GM23338 (cell line): ENCODE results near the gene AP1B1. TPM values are rescaled to one million over a fixed set of nuclear protein-coding genes. Genes with fewer than 3 reads are reported as not detected.

Experiments used
- ATAC-seq: fragments of 200-7000 bp; cut with Tn5 transposase; 3 replicates; pipeline ENCODE4 v1.9.1; 2020
- DNase-seq: peaks from one replicate; pipeline ENCODE4 v3.0.0-alpha.2; 2015; ENCODE audit warnings: low spot score
- H2AFZ ChIP-seq: fragments of 200-600 bp; sonication (generic); 2 replicates; pipeline ENCODE4 v1.8.0; 2016; ENCODE audit warnings: antibody characterized with exemption, mild to moderate bottlenecking, moderate library complexity
- H3F3A ChIP-seq: fragments of 200-600 bp; sonication (generic); replicated peaks from 2 replicates; pipeline ENCODE4 v1.8.0; 2017; ENCODE audit warnings: antibody characterized with exemption, mixed run types, low read depth
- H3K27ac ChIP-seq: fragments of 200-600 bp; sonication (generic); 2 replicates; pipeline ENCODE4 v1.6.1; 2016; ENCODE audit warnings: low read depth
- H3K27me3 ChIP-seq: fragments of 200-600 bp; sonication (generic); 2 replicates; pipeline ENCODE4 v1.8.0; 2016; ENCODE audit warnings: mild to moderate bottlenecking, mixed run types, moderate library complexity; ENCODE audit not compliant: insufficient read depth
- H3K36me3 ChIP-seq: fragments of 200-600 bp; sonication (generic); 2 replicates; pipeline ENCODE4 v1.8.0; 2016; ENCODE audit warnings: mild to moderate bottlenecking; ENCODE audit not compliant: insufficient read depth
- H3K4me1 ChIP-seq: fragments of 200-600 bp; sonication (generic); 2 replicates; pipeline ENCODE4 v1.8.0; 2016; ENCODE audit warnings: mild to moderate bottlenecking, moderate library complexity; ENCODE audit not compliant: insufficient read depth
- H3K4me2 ChIP-seq: fragments of 200-600 bp; sonication (generic); 2 replicates; pipeline ENCODE4 v1.7.1; 2017; ENCODE audit warnings: mixed run types
- H3K4me3 ChIP-seq: fragments of 200-600 bp; sonication (generic); 2 replicates; pipeline ENCODE4 v1.6.1; 2016; ENCODE audit warnings: mixed run types
- H3K79me2 ChIP-seq: fragments of 200-600 bp; sonication (generic); replicated peaks from 2 replicates; pipeline ENCODE4 v1.8.0; 2017; ENCODE audit warnings: mild to moderate bottlenecking; ENCODE audit not compliant: insufficient read depth
- H3K9me2 ChIP-seq: fragments of 200-600 bp; sonication (generic); 2 replicates; pipeline ENCODE4 v1.8.0; 2017; ENCODE audit not compliant: insufficient read depth
- H4K20me1 ChIP-seq: fragments of 200-600 bp; sonication (generic); replicated peaks from 2 replicates; pipeline ENCODE4 v1.8.0; 2017; ENCODE audit warnings: mild to moderate bottlenecking; ENCODE audit not compliant: insufficient read depth
- H3K27ac Mint-ChIP-seq: 2 replicates; pipeline ENCODE4 v1.8.0; 2020; ENCODE audit warnings: inconsistent platforms, mild to moderate bottlenecking, moderate library complexity, mixed read lengths
- H3K27me3 Mint-ChIP-seq: 3 replicates; pipeline ENCODE4 v1.8.0; 2022; ENCODE audit warnings: low read depth, mild to moderate bottlenecking, moderate library complexity, mixed read lengths, inconsistent platforms; ENCODE audit not compliant: insufficient read depth, poor library complexity
- H3K36me3 Mint-ChIP-seq: 3 replicates; pipeline ENCODE4 v1.8.0; 2021; ENCODE audit warnings: low read depth, mild to moderate bottlenecking, inconsistent platforms, moderate library complexity, mixed read lengths
- H3K4me1 Mint-ChIP-seq: 3 replicates; pipeline ENCODE4 v1.8.0; 2020; ENCODE audit warnings: mild to moderate bottlenecking, inconsistent platforms, mixed read lengths
- H3K4me3 Mint-ChIP-seq: 3 replicates; pipeline ENCODE4 v1.8.0; 2021; ENCODE audit warnings: moderate library complexity, mild to moderate bottlenecking, inconsistent platforms, mixed read lengths
- H3K9me3 Mint-ChIP-seq: 3 replicates; pipeline ENCODE4 v1.8.0; 2020; ENCODE audit warnings: moderate library complexity, mild to moderate bottlenecking, inconsistent platforms, mixed read lengths
- CREB1 ChIP-seq: fragments of 250-450 bp; sonication (Bioruptor Pico); IDR thresholded peaks from 2 replicates; pipeline ENCODE4 v1.5.0; 2020; ENCODE audit warnings: low read depth, mild to moderate bottlenecking, moderate library complexity
- CTCF ChIP-seq, 2 experiments: fragments of 200-600 bp in 1 of 2; sonication (generic) in 1 of 2; conservative IDR thresholded peaks; 2 replicates each; pipeline versions ENCODE4 v1.5.1 to v1.6.1; 2016 to 2017; ENCODE audit warnings: antibody characterized with exemption in 2 of 2, low read depth in 2 of 2, mild to moderate bottlenecking in 2 of 2, moderate library complexity in 1 of 2
- EZH2 ChIP-seq: fragments of 200-600 bp; sonication (generic); IDR thresholded peaks from one replicate; pipeline ENCODE4 v1.8.0; 2017; ENCODE audit warnings: antibody characterized with exemption, mild to moderate bottlenecking, low read depth; ENCODE audit not compliant: unreplicated experiment
- EZH2phosphoT487 ChIP-seq: fragments of 200-600 bp; sonication (generic); IDR thresholded peaks from one replicate; pipeline ENCODE4 v1.8.1; 2018; ENCODE audit warnings: antibody characterized with exemption; ENCODE audit not compliant: unreplicated experiment
- JUNB ChIP-seq: IDR thresholded peaks from one replicate; pipeline ENCODE4 v1.6.1; 2016; ENCODE audit warnings: antibody characterized with exemption; ENCODE audit not compliant: unreplicated experiment
- NANOG ChIP-seq: IDR thresholded peaks from 2 replicates; pipeline ENCODE4 v1.6.1; 2016; ENCODE audit warnings: antibody characterized with exemption, borderline replicate concordance
- POLR2AphosphoS5 ChIP-seq: IDR thresholded peaks from 2 replicates; pipeline ENCODE4 v1.6.1; 2016; ENCODE audit warnings: antibody characterized with exemption, low read depth
- REST ChIP-seq: IDR thresholded peaks from one replicate; pipeline ENCODE4 v1.6.1; 2018; ENCODE audit warnings: antibody characterized with exemption; ENCODE audit not compliant: unreplicated experiment
- STAT1 ChIP-seq: IDR thresholded peaks from one replicate; pipeline ENCODE4 v1.6.1; 2016; ENCODE audit warnings: antibody characterized with exemption; ENCODE audit not compliant: unreplicated experiment
- ZNF331 ChIP-seq: fragments of 250-450 bp; sonication (Bioruptor Pico); IDR thresholded peaks from 2 replicates; pipeline ENCODE4 v1.5.0; 2020; ENCODE audit warnings: low read depth, mild to moderate bottlenecking, moderate library complexity
- ZNF462 ChIP-seq: fragments of 250-450 bp; sonication (Bioruptor Pico); IDR thresholded peaks from 2 replicates; pipeline ENCODE4 v1.5.0; 2020; ENCODE audit warnings: mild to moderate bottlenecking, moderate library complexity
- polyA plus RNA-seq: library from polyadenylated mRNA; unstranded; fragments of >200 nt; fragmentation: Nextera tagmentation; extraction: Ambion mirVana; gene quantifications from 2 replicates; pipeline ENCODE4 v1.2.1, GENCODE V29; 2016
- total RNA-seq: library from RNA; depleted of rRNA; stranded (reverse); fragments of >200 nt; shearing (Covaris generic); gene quantifications from 2 replicates; pipeline ENCODE4 v1.2.3, GENCODE V29; 2014

The AP1B1 gene
- total and polyA plus RNA-seq, 2 experiments from 2014 or later = 19.5 to 74.4 TPM

GRCh38 chr22:29334696-29335344 is 53.5 kb downstream of the AP1B1 start (continued):
- no peak for TF ChIP-seq REST
- TF ChIP-seq NANOG = no peak
- TF ChIP-seq ZNF331 (CRISPR knock-in tag) = no peak
- TF ChIP-seq JUNB = no peak
- no peak for TF ChIP-seq POLR2AphosphoS5
- TF ChIP-seq CTCF (conservative IDR thresholded peaks at IDR 0.05; ENCODE audit: low read depth in 2 of 2) = no peak
- TF ChIP-seq EZH2 = no peak
- TF ChIP-seq CREB1 (CRISPR knock-in tag) = no peak
- TF ChIP-seq EZH2phosphoT487 = no peak

DNA sequence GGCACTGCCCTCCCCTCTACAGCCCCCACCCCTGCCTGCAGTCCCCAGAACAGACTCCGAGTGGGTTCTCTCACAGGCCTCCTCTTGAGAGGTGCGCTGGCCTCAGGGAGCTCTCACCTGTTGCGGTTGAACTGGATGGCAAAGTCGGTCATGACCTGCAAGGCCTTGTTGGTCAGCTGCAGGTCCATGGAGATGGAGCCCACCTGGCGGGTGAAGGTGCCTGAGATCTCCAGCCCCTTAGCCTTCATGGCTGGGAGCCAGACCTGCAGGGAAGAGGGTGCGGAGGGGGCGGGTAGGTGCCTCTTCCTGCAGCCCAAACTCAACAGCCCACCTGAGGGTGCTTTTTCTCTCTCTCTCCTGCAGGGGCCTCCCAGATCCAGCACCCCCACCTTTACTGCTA is 54.2 kb downstream of the AP1B1 start:
- Histone ChIP-seq H3F3A (no peaks in the 10 kb centered on the region), H3K4me1 (no peaks in the 10 kb centered on the region), H2AFZ (no peak overlapping the region), H4K20me1 (no peaks in the 10 kb centered on the region; the same call in 1 of the 2 replicates), H3K27ac (no peak overlapping the region), H3K4me3 (no peak overlapping the region), H3K79me2 (no peaks in the 10 kb centered on the region), H3K27me3 (no peaks in the 10 kb centered on the region), H3K36me3 (peaks cover 8% of the 10 kb centered on the region; the same call in 1 of the 2 replicates), H3K4me2 (no peak overlapping the region), H3K9me2 (no peaks in the 10 kb centered on the region)
- ATAC-seq (no peak), DNase-seq (no peak)
- peaks cover 27% of the 10 kb centered on the region for H3K36me3 Mint-ChIP-seq
- H3K4me1 Mint-ChIP-seq = peaks cover 6% of the 10 kb centered on the region; the same call in 1 of the 3 replicates
- H3K4me3 Mint-ChIP-seq = no peak overlapping the region
- no peak overlapping the region for H3K27ac Mint-ChIP-seq
- no peaks in the 10 kb centered on the region for H3K9me3 Mint-ChIP-seq
- H3K27me3 Mint-ChIP-seq = peaks cover 6% of the 10 kb centered on the region
- TF ChIP-seq NANOG (no peak), EZH2 (no peak), POLR2AphosphoS5 (no peak), STAT1 (no peak), ZNF462 (no peak), CREB1 (CRISPR knock-in tag) (no peak), ZNF331 (CRISPR knock-in tag) (no peak), EZH2phosphoT487 (no peak)
